Ovary (tissue), 3 donors: ENCODE data around the gene BICDL2.

ENCODE experiments used
- EP300 ChIP-seq: sonication (generic); formaldehyde crosslinking; IDR thresholded peaks from one replicate; pipeline ENCODE4 v1.6.1; 2017; ENCODE audit warnings: antibody characterized with exemption
- POLR2A ChIP-seq: fragments of 450-650 bp; IDR thresholded peaks from one replicate; pipeline ENCODE4 v1.6.1; 2017; ENCODE audit warnings: antibody characterized with exemption, mild to moderate bottlenecking, moderate library complexity
- TF ChIP-seq, protein P1 (sequence below), 3 donors: fragments of 450-650 bp in 2 of 3; fragments of 200-600 bp in 1 of 3; IDR thresholded peaks; one replicate each; pipeline versions ENCODE4 v1.5.1 to v1.8.0; 2016 to 2022; ENCODE audit warnings: antibody characterized with exemption in 3 of 3, mild to moderate bottlenecking in 1 of 3
- donor health status: DM: no; HTN: no; CAD: no.

GRCh38 chr16:3022684-3023414 is 13.9 kb downstream of the BICDL2 start:
- TF ChIP-seq, protein P1, sequence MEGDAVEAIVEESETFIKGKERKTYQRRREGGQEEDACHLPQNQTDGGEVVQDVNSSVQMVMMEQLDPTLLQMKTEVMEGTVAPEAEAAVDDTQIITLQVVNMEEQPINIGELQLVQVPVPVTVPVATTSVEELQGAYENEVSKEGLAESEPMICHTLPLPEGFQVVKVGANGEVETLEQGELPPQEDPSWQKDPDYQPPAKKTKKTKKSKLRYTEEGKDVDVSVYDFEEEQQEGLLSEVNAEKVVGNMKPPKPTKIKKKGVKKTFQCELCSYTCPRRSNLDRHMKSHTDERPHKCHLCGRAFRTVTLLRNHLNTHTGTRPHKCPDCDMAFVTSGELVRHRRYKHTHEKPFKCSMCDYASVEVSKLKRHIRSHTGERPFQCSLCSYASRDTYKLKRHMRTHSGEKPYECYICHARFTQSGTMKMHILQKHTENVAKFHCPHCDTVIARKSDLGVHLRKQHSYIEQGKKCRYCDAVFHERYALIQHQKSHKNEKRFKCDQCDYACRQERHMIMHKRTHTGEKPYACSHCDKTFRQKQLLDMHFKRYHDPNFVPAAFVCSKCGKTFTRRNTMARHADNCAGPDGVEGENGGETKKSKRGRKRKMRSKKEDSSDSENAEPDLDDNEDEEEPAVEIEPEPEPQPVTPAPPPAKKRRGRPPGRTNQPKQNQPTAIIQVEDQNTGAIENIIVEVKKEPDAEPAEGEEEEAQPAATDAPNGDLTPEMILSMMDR (IDR thresholded peaks at IDR 0.05) = no peak
- TF ChIP-seq POLR2A (no peak), EP300 (no peak)
